Ectodermal cell (in vitro differentiated cells): ENCODE results near the gene CLSTN2.
A peak's percentile ranks its signal among the peaks of the same experiment; 100 is the strongest.

ENCODE experiments used
- H3K27ac ChIP-seq: 2 replicates; pipeline ENCODE4 v1.7.0; 2013; ENCODE audit warnings: mild to moderate bottlenecking, low read depth, low read length; ENCODE audit not compliant: insufficient read depth, poor library complexity, severe bottlenecking
- H3K27me3 ChIP-seq: 2 replicates; pipeline ENCODE4 v1.7.0; 2013; ENCODE audit warnings: mild to moderate bottlenecking, low read length; ENCODE audit not compliant: insufficient read depth, control insufficient read depth, poor library complexity, severe bottlenecking
- H3K36me3 ChIP-seq: one replicate; pipeline ENCODE4 v1.7.0; 2013; ENCODE audit warnings: low read length; ENCODE audit not compliant: control insufficient read depth, insufficient read depth
- H3K4me1 ChIP-seq: one replicate; pipeline ENCODE4 v1.7.0; 2013; ENCODE audit warnings: low read length; ENCODE audit not compliant: control insufficient read depth, insufficient read depth
- H3K4me3 ChIP-seq: 2 replicates; pipeline ENCODE4 v1.7.0; 2013; ENCODE audit warnings: low read depth, low read length, control low read depth; ENCODE audit not compliant: insufficient read depth
- H3K9me3 ChIP-seq: 2 replicates; pipeline ENCODE4 v1.7.0; 2013; ENCODE audit warnings: mild to moderate bottlenecking, low read length, moderate library complexity; ENCODE audit not compliant: control insufficient read depth
- WGBS, 2 experiments: methylation state at CpG; one replicate each; pipeline ENCODE4 v1.1.7; 2013; ENCODE audit warnings: missing lambda C conversion rate in 2 of 2; 5-methylcytosine and 5-hydroxymethylcytosine counted together

CLSTN2 gene

DNA sequence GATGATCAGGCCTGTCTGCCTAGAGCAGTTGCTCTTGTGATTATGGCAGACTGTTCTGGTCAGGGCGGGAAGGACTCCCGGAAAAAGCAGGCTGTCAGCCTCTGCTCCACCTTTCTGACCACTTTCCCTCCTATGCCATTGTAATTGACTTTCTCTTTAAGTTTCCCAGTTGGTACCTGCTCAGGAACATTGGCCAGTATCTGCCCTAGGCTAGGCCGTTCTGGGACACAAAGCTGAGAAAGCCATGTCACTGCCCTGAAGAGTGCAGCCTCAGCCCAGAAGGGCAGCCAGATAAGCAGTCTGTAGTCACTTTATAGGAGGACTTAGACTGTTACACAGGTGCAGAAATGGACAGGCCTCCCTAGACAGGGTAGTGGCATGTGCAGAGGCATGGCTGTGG lies 80.8 kb downstream of the CLSTN2 start:
- Histone ChIP-seq H3K4me3 (no peak overlapping the region), H3K9me3 (no peaks in the 10 kb centered on the region), H3K27ac (no peak overlapping the region), H3K36me3 (no peaks in the 10 kb centered on the region), H3K4me1 (no peaks in the 10 kb centered on the region), H3K27me3 (no peaks in the 10 kb centered on the region)
- 93 to 94% methylated on average over 3 of the region's 3 CpGs for WGBS, 2 experiments

DNA sequence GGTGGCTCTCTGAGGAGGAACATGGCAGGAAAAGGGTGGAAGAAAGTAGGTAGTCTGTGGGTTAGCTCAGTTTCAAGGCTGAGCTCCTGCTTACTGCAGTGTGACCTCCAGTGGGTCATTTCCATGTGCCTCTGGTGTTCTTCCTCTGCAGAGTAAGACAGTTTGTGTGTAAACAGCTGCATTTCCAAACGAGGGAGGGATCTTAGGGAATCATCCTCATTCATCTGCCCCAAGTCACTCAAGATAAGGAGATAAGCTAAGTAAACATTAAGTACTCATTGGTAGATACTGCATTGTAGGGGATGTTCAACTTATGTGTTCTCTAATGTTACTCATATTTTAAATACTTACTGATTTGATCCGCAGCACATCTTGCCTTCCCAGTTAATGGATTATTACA lies 83.6 kb downstream of the CLSTN2 start:
- no peaks in the 10 kb centered on the region for H3K4me1 ChIP-seq
- H3K9me3 ChIP-seq, result no peaks in the 10 kb centered on the region
- H3K27me3 ChIP-seq, result no peaks in the 10 kb centered on the region
- WGBS, 2 experiments, result 89% methylated on average over 2 of the region's 2 CpGs; no CpG with 5 or more reads in 1 of the 2 experiments
- H3K36me3 ChIP-seq, result no peaks in the 10 kb centered on the region
- no peak overlapping the region for H3K27ac ChIP-seq
- H3K4me3 ChIP-seq, result no peak overlapping the region

DNA sequence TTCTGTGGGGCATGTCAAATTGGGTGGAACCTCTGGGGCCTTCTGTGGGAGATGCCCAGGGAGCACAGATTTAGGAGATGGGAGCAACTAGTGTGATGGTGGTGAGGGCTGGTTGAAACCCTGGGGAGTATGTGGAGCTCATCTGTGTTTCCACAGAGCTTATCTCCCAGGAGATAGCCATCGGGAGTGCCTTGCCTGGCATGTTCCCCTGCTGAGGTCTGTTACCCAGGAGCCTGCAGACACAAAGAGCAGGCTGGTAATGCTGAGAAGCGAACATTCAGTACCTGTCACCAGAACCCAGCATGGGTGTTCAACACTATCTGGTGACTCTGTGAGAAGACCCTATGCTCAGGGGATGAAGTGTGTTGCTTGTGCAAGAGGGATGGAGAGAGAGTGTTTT lies 85.0 kb downstream of the CLSTN2 start:
- Histone ChIP-seq H3K36me3 (no peaks in the 10 kb centered on the region), H3K4me1 (no peaks in the 10 kb centered on the region), H3K4me3 (no peak overlapping the region), H3K9me3 (no peaks in the 10 kb centered on the region), H3K27me3 (no peaks in the 10 kb centered on the region), H3K27ac (no peak overlapping the region)
- WGBS, 2 experiments, result 82 to 85% methylated on average over 2 of the region's 2 CpGs

DNA sequence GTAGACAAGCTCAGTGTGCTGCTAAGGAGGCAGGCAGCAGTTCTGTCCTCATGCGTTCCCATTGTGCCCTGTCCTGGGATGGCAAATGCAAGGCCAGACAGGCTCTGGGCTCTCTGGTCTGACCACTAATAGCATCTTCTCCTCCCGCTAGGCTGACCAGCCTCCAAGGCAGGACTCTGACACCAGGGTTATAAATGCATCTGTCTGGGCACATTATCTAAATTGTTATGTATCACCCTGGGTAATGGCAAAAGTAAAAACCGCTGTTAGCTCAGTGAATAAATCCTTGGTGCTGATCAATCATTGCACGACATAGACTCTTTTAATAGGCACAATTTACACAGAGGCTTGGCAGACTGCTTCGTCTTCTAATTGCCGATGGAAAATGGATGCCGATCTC lies 85.6 kb downstream of the CLSTN2 start:
- 91 to 95% methylated on average over 7 of the region's 7 CpGs for WGBS, 2 experiments
- H3K4me3 ChIP-seq, result no peak overlapping the region
- no peaks in the 10 kb centered on the region for H3K36me3 ChIP-seq
- no peak overlapping the region for H3K27ac ChIP-seq
- H3K9me3 ChIP-seq, result no peaks in the 10 kb centered on the region
- no peaks in the 10 kb centered on the region for H3K4me1 ChIP-seq
- no peaks in the 10 kb centered on the region for H3K27me3 ChIP-seq

DNA sequence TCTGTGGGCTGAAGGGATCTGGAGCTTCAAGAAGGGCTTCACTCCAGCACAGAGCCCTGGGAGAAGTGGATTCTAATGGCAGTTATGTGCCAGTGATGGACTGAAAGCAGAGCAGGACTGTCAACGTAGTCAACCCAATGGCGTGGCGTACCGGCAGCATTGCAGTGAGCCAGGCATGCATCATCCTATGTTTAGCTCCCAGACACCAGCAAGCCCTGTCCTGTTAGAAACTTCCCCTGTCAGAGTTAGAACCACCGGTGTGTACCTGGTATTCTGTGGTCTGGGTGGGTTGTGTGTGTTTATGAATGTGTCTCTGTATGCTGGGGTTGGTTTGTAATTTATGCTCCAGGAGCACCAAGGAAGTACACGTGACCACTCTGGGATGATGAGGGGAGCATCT lies 86.3 kb downstream of the CLSTN2 start:
- Histone ChIP-seq H3K27me3 (no peaks in the 10 kb centered on the region), H3K9me3 (no peaks in the 10 kb centered on the region), H3K4me1 (no peaks in the 10 kb centered on the region), H3K27ac (no peak overlapping the region), H3K36me3 (no peaks in the 10 kb centered on the region), H3K4me3 (no peak overlapping the region)
- 94 to 99% methylated on average over 6 of the region's 6 CpGs for WGBS, 2 experiments

DNA sequence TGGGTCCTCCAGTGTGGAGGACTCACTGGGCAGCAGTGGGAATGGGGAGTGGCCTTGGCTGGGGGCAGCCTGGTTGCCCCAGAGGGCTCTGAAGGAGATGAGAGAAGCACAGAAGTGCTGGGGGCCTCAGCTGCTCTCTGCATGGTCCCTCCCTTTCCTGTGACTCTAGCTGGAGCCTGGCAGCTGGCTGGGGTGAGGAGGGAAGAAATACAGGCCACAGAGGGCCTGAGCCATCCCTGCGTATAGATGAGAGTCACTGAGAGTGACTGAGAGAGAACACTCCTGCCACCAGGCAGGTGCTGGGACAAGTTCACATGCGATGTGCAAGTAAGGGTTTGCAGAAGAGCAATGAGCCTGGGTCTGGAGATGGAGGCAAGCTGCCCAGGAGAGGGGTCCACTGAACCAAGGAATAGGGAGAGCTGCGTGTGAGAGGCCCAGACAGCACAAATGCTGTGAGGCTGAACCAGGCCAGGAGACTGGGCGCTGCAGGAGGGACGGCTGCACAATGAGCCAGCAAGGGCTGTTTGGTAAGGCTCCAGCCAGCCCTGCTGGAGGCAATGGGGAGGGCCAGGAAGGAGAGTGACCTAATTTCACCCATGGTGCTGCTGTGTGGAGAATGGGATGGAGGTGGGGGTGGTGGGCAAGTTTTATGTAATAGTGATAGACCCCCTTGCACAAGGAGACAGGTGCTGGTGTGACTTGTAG lies 87.2 kb downstream of the CLSTN2 start:
- no peak overlapping the region for H3K27ac ChIP-seq
- WGBS, 2 experiments, result 70 to 71% methylated on average over 5 of the region's 5 CpGs
- H3K4me3 ChIP-seq, result no peak overlapping the region
- H3K27me3 ChIP-seq, result no peaks in the 10 kb centered on the region
- H3K9me3 ChIP-seq, result no peaks in the 10 kb centered on the region
- no peaks in the 10 kb centered on the region for H3K36me3 ChIP-seq
- H3K4me1 ChIP-seq, result no peaks in the 10 kb centered on the region

DNA sequence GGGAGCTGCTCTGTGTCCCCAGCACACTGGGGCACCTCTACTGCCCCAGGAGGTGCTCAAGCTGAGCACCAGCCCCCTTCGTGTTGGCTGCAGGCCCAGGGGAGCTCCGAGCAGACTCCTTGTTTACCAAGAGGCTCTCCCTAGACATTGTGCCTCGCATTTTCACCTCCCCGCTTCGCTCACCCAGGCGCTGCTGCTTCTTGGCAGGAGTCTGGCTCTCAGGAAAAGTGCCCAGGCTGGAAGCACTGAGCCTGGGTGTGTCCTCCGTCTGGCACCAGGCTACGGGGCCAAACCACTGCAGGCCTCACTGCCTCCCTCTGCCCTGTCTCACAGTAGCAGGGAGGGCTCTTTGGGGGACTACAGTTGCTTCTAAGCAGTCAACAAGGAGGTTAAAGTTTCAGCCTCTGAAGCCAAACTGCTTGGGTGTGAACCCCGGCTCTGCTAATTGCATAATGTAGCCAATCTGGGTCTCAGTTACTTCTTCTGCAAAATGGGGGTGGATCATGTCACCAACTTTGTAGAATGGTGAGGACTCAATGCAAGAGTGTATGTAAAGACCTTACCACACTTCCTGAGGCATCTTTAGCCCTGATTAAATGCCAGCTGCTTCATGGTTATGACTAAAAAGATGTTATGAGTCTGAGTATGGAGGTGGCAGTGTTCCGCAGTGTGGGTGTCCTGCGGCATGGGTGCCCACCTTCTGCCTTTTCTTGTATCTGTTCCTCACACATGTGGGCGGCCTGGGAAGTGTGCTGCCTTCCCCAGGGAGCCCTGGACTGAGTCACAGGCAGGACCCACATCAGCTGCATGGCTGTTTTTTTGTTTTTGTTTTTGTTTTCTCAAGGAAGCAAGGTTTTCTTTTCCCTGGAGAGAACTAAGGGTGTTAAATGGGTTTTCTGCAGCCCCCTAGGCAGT lies 88.9 kb downstream of the CLSTN2 start:
- Histone ChIP-seq H3K36me3 (no peaks in the 10 kb centered on the region), H3K4me3 (no peak overlapping the region), H3K9me3 (no peaks in the 10 kb centered on the region), H3K27me3 (no peaks in the 10 kb centered on the region), H3K27ac (no peak overlapping the region), H3K4me1 (no peaks in the 10 kb centered on the region)
- 84 to 88% methylated on average over 12 of the region's 12 CpGs for WGBS, 2 experiments

DNA sequence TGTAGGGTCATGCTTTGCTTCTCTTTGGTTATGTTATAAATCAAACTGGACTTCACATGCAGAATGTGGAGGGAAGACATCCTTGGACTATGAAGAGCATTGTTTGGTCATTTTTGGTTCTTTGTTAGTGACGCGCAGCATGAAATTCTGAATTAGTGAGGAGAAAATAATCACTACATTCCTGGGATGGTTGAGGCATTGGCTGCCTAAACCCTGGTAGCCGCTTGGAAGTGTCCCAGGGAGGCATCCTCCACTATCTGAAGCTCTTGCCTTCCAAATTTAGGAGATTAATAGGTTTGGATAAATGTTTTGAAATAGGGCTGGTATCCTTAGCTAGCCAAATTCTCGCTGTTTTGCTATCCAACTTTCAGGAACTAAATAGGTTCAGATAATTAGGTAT lies 96.2 kb downstream of the CLSTN2 start:
- Histone ChIP-seq H3K36me3 (no peaks in the 10 kb centered on the region), H3K9me3 (no peaks in the 10 kb centered on the region), H3K27me3 (no peaks in the 10 kb centered on the region), H3K27ac (peak overlapping the region; percentile 79), H3K4me1 (peaks cover 8% of the 10 kb centered on the region), H3K4me3 (no peak overlapping the region)
- WGBS, 2 experiments, result 83 to 85% methylated on average over 4 of the region's 4 CpGs

DNA sequence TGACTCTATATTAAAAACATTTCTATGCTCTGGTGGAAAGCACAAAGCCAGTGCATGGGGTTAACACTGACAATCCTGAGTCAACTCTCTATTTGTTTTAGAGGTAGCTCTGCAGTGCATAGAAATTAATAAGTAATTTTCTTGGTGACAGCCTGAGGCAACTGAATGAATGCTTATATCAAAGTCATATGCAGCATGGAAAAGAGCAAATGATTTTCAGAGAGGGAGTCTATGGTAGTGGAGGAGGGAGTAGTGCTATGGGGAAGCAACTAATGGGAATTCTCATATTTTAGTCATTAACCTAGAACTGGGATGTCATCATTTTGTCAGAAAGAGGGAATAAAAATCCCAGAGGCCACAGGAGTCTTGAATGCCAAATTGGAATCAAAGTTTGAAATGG lies 99.1 kb downstream of the CLSTN2 start:
- Histone ChIP-seq H3K4me3 (no peak overlapping the region), H3K36me3 (no peaks in the 10 kb centered on the region), H3K27ac (no peak overlapping the region), H3K4me1 (peaks cover 13% of the 10 kb centered on the region), H3K9me3 (no peaks in the 10 kb centered on the region), H3K27me3 (no peaks in the 10 kb centered on the region)

DNA sequence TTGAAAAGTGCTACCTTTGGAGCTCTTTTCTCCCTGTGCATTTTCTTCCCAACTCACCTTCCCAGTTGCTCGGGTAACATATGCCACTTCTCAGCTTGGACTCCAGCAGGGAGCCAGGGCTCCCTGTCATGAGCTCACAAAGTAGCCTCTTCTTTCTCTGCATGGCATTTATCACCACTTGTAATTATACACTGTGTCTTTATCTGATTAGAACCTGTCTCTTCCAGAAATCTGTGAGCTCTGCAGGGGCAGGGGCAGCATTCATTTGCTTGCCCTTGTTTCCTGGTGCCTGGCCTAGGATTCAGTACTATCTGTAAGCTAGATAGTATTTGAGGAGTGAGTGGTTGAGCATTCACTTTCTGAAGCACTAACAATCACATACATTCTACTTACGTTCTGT lies 100.9 kb downstream of the CLSTN2 start:
- Histone ChIP-seq H3K27me3 (no peaks in the 10 kb centered on the region), H3K36me3 (no peaks in the 10 kb centered on the region), H3K27ac (no peak overlapping the region), H3K4me3 (no peak overlapping the region), H3K4me1 (peaks cover 13% of the 10 kb centered on the region), H3K9me3 (no peaks in the 10 kb centered on the region)
- WGBS, 2 experiments, result 51 to 57% methylated on average over 2 of the region's 2 CpGs
